Kidney (tissue), 14 donors: ENCODE data around the gene KRTAP4-12. TPM values are rescaled to one million over a fixed set of nuclear protein-coding genes. Genes with fewer than 3 reads are reported as not detected.
"Not testable (repeated sequence)": the region's sequence is repeated elsewhere in the genome, so short reads cannot be mapped to it uniquely, and the experiment has no call there.

Source experiments
- DNase-seq, 5 donors: peaks; one replicate each; pipeline ENCODE4 v3.0.0-alpha.2; 2013 to 2020
- FAIRE-seq: peaks from 2 replicates; lab custom pipeline; 2012; peaks lifted over from hg19 to GRCh38; lab: Jason Lieb, UNC
- H3K27ac ChIP-seq, 2 donors: one replicate each; pipeline ENCODE4 v1.7.0; 2013; ENCODE audit warnings: low read depth in 2 of 2, low read length in 2 of 2, inconsistent platforms in 1 of 2
- H3K27me3 ChIP-seq: one replicate; pipeline ENCODE4 v1.7.1; 2013; ENCODE audit warnings: low read length, inconsistent platforms; ENCODE audit not compliant: control insufficient read depth, insufficient read depth
- H3K36me3 ChIP-seq, 3 donors: one replicate each; pipeline versions ENCODE4 v1.7.0 to v1.7.1; 2013; ENCODE audit warnings: low read length in 3 of 3, control low read depth in 1 of 3, inconsistent platforms in 1 of 3; ENCODE audit not compliant: insufficient read depth in 3 of 3, control insufficient read depth in 2 of 3
- H3K4me1 ChIP-seq, 3 donors: one replicate each; pipeline versions ENCODE4 v1.7.0 to v1.7.1; 2013; ENCODE audit warnings: low read length in 3 of 3, inconsistent platforms in 1 of 3, low read depth in 1 of 3; ENCODE audit not compliant: control insufficient read depth in 2 of 3, insufficient read depth in 2 of 3
- H3K4me3 ChIP-seq, 3 donors: one replicate each; pipeline versions ENCODE4 v1.7.0 to v1.8.1; 2013; ENCODE audit warnings: low read length in 3 of 3, control low read depth in 1 of 3, inconsistent platforms in 1 of 3
- H3K9ac ChIP-seq, 3 donors: one replicate each; pipeline versions ENCODE4 v1.7.0 to v1.7.1; 2013; ENCODE audit warnings: low read length in 3 of 3, control low read depth in 1 of 3, inconsistent platforms in 1 of 3
- H3K9me3 ChIP-seq, 3 donors: one replicate each; pipeline versions ENCODE4 v1.7.0 to v1.7.1; 2013; ENCODE audit warnings: low read length in 3 of 3, control low read depth in 1 of 3, inconsistent platforms in 1 of 3; ENCODE audit not compliant: control insufficient read depth in 2 of 3, insufficient read depth in 1 of 3
- intact Hi-C: fragments of 100-400 bp; cut with DNase I; formaldehyde crosslinking; loops from one replicate; pipeline ENCODE4 v1.11.1; 2022
- polyA plus RNA-seq: library from polyadenylated mRNA; stranded (reverse); fragments of 350-450 nt; fragmentation: Illumina TruSeq; extraction: RNeasy Lipid Tissue Mini Kit (QIAGEN cat#74804); gene quantifications from one replicate; pipeline ENCODE4 v1.2.3, GENCODE V29; 2014; ENCODE audit warnings: low read depth, low replicate concordance; ENCODE audit not compliant: insufficient read depth
- total RNA-seq: library from RNA; stranded (reverse); fragmentation: NEBNext Ultra II Directional; extraction: Animal tissue kit (Norgen Biotek cat#: 25700); gene quantifications from one replicate; pipeline ENCODE4 v1.2.1, GENCODE V29; 2021
- TF ChIP-seq, protein P1 (sequence below): IDR thresholded peaks from 3 replicates; pipeline ENCODE4 v1.5.1; 2012; ENCODE audit warnings: mild to moderate bottlenecking, moderate library complexity, borderline replicate concordance; ENCODE audit not compliant: insufficient read depth; ENCODE audit errors: extremely low read depth
- donor health status: control.
- donor health status: control.
- donor health status: control.
- donor health status: control.
- donor health status: control.
- donor health status: DM: yes; HTN: yes; CAD: no.
- donor health status: Normal renal cell carcinoma (clear cell type).

The KRTAP4-12 gene
- total and polyA plus RNA-seq, 2 donors from 2014 or later = not detected

DNA sequence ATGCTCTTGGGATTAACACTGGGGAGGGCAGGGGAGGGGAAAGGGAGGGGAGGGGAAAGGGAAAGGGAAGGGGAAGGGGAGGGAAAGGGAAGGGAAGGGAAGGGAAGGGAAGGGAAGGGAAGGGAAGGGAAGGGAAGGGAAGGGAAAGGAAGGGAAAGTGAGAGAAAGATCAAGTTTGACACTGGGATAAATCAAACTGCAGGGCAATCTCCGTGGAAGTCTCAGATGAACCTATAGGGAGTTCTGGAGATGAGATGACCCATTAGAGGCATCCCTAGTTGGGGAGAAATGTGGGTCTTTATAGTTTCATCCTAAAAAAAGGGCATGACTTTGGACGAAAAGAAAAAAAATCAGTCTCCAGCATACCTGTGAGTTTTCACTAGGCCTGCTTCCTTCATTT, 2.2 kb downstream of the KRTAP4-12 start:
- no peak for FAIRE-seq
- Histone ChIP-seq H3K9ac (no peak overlapping the region), H3K36me3 (no peaks in the 10 kb centered on the region), H3K27ac (no peak overlapping the region), H3K9me3 (no peaks in the 10 kb centered on the region), H3K4me1 (no peaks in the 10 kb centered on the region), H3K27me3 (no peaks in the 10 kb centered on the region), H3K4me3 (no peak overlapping the region)
- TF ChIP-seq, protein P1, sequence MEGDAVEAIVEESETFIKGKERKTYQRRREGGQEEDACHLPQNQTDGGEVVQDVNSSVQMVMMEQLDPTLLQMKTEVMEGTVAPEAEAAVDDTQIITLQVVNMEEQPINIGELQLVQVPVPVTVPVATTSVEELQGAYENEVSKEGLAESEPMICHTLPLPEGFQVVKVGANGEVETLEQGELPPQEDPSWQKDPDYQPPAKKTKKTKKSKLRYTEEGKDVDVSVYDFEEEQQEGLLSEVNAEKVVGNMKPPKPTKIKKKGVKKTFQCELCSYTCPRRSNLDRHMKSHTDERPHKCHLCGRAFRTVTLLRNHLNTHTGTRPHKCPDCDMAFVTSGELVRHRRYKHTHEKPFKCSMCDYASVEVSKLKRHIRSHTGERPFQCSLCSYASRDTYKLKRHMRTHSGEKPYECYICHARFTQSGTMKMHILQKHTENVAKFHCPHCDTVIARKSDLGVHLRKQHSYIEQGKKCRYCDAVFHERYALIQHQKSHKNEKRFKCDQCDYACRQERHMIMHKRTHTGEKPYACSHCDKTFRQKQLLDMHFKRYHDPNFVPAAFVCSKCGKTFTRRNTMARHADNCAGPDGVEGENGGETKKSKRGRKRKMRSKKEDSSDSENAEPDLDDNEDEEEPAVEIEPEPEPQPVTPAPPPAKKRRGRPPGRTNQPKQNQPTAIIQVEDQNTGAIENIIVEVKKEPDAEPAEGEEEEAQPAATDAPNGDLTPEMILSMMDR = no peak
- intact Hi-C loops = no loop called here
- DNase-seq = no peak

DNA sequence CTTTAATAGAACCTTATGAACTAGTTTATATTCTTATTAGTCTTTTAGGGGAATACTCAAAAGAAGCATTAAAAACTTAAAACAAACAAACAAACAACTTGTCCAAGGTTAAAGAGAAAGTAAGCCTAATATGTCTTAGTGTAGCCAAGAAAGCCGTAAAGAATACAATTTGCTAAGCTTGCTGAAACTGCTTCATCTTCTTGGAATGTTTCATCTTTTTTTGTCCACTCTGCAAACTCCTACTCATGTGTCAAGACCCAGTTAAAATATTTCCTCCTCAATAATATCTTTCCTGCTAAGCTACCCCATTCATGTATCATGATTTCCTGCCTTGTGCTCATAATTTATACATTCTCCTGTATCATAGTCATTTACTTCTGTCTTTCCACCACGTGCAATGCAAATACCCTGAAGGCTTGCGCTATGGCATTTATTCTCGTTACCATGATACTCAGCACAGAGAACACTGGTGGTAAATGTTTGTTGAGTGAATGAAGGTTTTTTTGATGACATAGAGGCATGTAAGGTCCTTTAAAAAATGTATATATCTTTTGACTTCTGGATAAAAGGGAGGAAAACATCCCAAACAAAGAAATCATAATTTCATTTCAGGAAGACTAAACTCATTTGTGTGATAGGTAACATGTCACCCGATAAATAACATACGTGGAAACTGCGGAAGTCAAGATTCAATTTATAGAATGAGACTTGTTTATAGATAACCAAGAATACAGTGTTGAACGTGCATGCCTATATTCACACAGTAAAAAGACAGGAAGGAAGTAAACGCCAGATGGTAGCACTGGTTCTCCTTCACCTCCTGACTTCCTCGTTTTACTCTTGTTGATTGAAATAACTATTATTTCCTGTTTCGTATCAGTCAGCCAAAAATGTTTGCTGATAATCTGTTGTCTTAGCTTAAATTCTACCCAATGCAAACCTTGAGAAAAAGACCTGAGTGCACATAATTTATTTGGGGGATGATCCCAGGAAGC, 4.0 kb downstream of the KRTAP4-12 start:
- FAIRE-seq, DNase-seq: not testable (repeated sequence)

DNA sequence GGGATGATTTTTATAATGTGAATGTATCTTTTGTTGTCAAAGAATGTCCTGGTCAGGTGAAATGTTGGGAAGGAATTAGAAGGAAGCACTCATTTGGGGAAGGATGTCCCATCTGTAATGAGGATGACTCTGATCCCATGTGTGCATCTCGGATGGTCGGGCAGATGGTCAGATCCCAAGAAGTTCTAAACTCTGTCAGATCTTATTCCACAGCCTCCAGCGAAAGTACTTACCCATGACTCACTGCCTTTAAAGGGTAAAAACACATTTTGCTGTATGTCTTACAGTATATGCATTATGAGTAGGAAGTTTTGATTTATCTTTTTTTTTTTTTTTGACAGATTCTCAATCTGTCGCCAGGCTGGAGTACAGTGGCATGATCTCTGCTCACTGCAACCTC, 5.3 kb downstream of the KRTAP4-12 start:
- Histone ChIP-seq H3K9ac (no peak overlapping the region), H3K36me3 (no peaks in the 10 kb centered on the region), H3K27me3 (no peaks in the 10 kb centered on the region), H3K27ac (no peak overlapping the region), H3K4me1 (no peaks in the 10 kb centered on the region), H3K9me3 (no peaks in the 10 kb centered on the region), H3K4me3 (no peak overlapping the region)
- DNase-seq (no peak), FAIRE-seq (no peak)
- TF ChIP-seq, protein P1 = no peak
- intact Hi-C loops = no loop called here

More for the DNA sequence above, 4.0 kb downstream of the KRTAP4-12 start:
- H3K27ac ChIP-seq, intact Hi-C loops, H3K36me3 ChIP-seq, H3K4me1 ChIP-seq, H3K9ac ChIP-seq, H3K4me3 ChIP-seq, H3K27me3 ChIP-seq, H3K9me3 ChIP-seq: not testable (repeated sequence)

DNA sequence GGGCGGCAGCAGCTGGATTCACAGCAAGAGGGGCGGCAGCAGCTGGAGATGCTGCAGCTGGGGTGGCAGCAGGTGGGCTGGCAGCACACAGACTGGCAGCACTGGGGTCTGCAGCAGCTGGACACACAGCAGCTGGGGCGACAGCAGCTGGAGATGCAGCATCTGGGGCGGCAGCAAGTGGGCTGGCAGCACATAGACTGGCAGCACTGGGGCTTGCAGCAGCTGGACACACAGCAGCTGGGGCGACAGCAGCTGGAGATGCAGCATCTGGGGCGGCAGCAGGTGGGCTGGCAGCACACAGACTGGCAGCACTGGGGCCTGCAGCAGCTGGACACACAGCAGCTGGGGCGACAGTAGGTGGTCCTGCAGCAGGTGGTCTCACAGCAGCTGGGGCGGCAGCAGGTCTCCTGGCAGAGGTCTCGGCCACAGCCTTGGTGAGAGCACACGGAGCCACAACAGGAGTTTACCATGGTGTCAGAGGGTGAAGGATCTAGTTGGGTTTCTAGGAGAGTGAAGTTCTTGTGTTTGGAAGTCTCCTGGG, 6.1 kb downstream of the KRTAP4-12 start, which contains the start of gene KRTAP4-11:
Gene KRTAP4-11, minus strand, starts transcription at position 528 of the 541 bp plus-strand sequence. Its CDS starts 58 bp downstream, at position 470.
- H3K27ac ChIP-seq, H3K9me3 ChIP-seq, H3K9ac ChIP-seq, H3K27me3 ChIP-seq, H3K36me3 ChIP-seq, H3K4me1 ChIP-seq, intact Hi-C loops, H3K4me3 ChIP-seq, FAIRE-seq: not testable (repeated sequence)
- DNase-seq = peak in 1 of 5 donors; percentile 24
